DOHH2 (cell line): ENCODE measurements around the gene TTC27.

ENCODE experiments used
- H3F3A ChIP-seq: fragments of 200-600 bp; sonication (generic), shearing (Covaris generic); 2 replicates; pipeline ENCODE4 v1.6.0; 2016; ENCODE audit warnings: antibody characterized with exemption, mild to moderate bottlenecking; ENCODE audit not compliant: control insufficient read depth, insufficient read depth
- H3K27ac ChIP-seq: fragments of 200-600 bp; sonication (generic); 2 replicates; pipeline ENCODE4 v1.5.1; 2014; ENCODE audit warnings: low read depth, mild to moderate bottlenecking, low read length, moderate library complexity
- H3K27me3 ChIP-seq: fragments of 200-600 bp; sonication (generic); 2 replicates; pipeline ENCODE4 v1.6.1; 2014; ENCODE audit warnings: mild to moderate bottlenecking, low read length, mixed read lengths; ENCODE audit not compliant: control insufficient read depth
- H3K36me3 ChIP-seq: fragments of 200-600 bp; sonication (generic); 2 replicates; pipeline ENCODE4 v1.6.1; 2014; ENCODE audit warnings: mild to moderate bottlenecking, low read length, moderate library complexity, mixed read lengths; ENCODE audit not compliant: control insufficient read depth
- H3K4me1 ChIP-seq: fragments of 200-600 bp; sonication (generic); 2 replicates; pipeline ENCODE4 v1.6.1; 2014; ENCODE audit warnings: mild to moderate bottlenecking, low read length, mixed read lengths; ENCODE audit not compliant: control insufficient read depth
- H3K4me2 ChIP-seq: fragments of 200-600 bp; sonication (generic); 2 replicates; pipeline ENCODE4 v1.6.0; 2014; ENCODE audit warnings: mild to moderate bottlenecking, low read length, moderate library complexity
- H3K4me3 ChIP-seq: fragments of 200-600 bp; sonication (generic); 2 replicates; pipeline ENCODE4 v1.5.1; 2014; ENCODE audit warnings: mild to moderate bottlenecking, low read length, mixed read lengths
- H3K79me2 ChIP-seq: fragments of 200-600 bp; sonication (generic); 2 replicates; pipeline ENCODE4 v1.6.1; 2014; ENCODE audit warnings: mild to moderate bottlenecking, low read length, mixed read lengths; ENCODE audit not compliant: control insufficient read depth
- H3K9me2 ChIP-seq: fragments of 200-600 bp; sonication (generic); replicated peaks from 2 replicates; pipeline ENCODE4 v1.6.1; 2014; ENCODE audit warnings: mild to moderate bottlenecking, low read length, mixed read lengths; ENCODE audit not compliant: control insufficient read depth
- H3K9me3 ChIP-seq: fragments of 200-600 bp; sonication (generic); 2 replicates; pipeline ENCODE4 v1.6.1; 2014; ENCODE audit warnings: antibody characterized with exemption, low read length, mixed read lengths; ENCODE audit not compliant: control insufficient read depth, insufficient read depth
- H4K20me1 ChIP-seq: fragments of 200-600 bp; sonication (generic); 2 replicates; pipeline ENCODE4 v1.6.0; 2014; ENCODE audit warnings: low read depth, mild to moderate bottlenecking, antibody characterized with exemption, low read length, moderate library complexity; ENCODE audit not compliant: control insufficient read depth, insufficient read depth
- CTCF ChIP-seq: fragments of 200-600 bp; sonication (generic); IDR thresholded peaks from one replicate; pipeline ENCODE4 v1.5.1; 2014; ENCODE audit warnings: antibody characterized with exemption, mild to moderate bottlenecking, low read depth, low read length; ENCODE audit not compliant: poor library complexity, severe bottlenecking
- EZH2phosphoT487 ChIP-seq: fragments of 200-600 bp; sonication (generic); IDR thresholded peaks from 2 replicates; pipeline ENCODE4 v1.6.1; 2017; ENCODE audit warnings: borderline replicate concordance, mild to moderate bottlenecking, antibody characterized with exemption, low read length, moderate library complexity, mixed read lengths

Gene TTC27

DNA sequence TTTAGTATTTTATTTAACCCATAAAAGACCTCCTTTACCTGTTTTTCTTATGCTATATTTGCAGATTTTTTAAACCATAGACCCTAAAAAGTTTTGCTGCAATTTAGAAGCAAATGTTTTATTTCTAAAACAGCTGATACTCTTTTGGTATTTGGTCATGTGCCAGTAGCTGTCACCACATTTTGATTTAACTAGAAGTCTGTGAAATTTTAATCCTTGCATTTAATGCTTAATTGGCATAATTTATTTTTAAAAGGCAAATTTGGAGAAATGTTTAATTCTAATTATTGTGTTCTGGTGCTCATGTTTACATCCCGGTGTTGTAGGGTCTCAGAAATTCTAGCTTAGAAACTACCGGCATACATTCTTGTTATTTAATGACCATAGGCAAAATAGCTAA is 111.8 kb downstream of the TTC27 start:
- Histone ChIP-seq H3K9me3 (no peaks in the 10 kb centered on the region), H3K36me3 (peaks cover 19% of the 10 kb centered on the region), H3F3A (no peaks in the 10 kb centered on the region), H3K9me2 (no peaks in the 10 kb centered on the region), H3K79me2 (no peaks in the 10 kb centered on the region), H3K27ac (no peak overlapping the region), H3K4me3 (no peak overlapping the region), H3K4me1 (no peaks in the 10 kb centered on the region), H4K20me1 (no peaks in the 10 kb centered on the region), H3K4me2 (no peak overlapping the region), H3K27me3 (no peaks in the 10 kb centered on the region)
- TF ChIP-seq CTCF (no peak), EZH2phosphoT487 (no peak)

- H3K36me3 ChIP-seq = peaks cover 15% of the 10 kb centered on the region
- no peaks in the 10 kb centered on the region for H3F3A ChIP-seq
- no peaks in the 10 kb centered on the region for H3K9me3 ChIP-seq
- no peak overlapping the region for H3K4me2 ChIP-seq
- H3K27ac ChIP-seq = no peak overlapping the region
- no peaks in the 10 kb centered on the region for H3K4me1 ChIP-seq
- no peaks in the 10 kb centered on the region for H3K9me2 ChIP-seq
- no peaks in the 10 kb centered on the region for H4K20me1 ChIP-seq
- no peaks in the 10 kb centered on the region for H3K79me2 ChIP-seq
- no peak for TF ChIP-seq EZH2phosphoT487
- H3K4me3 ChIP-seq = no peak overlapping the region
- H3K27me3 ChIP-seq = no peaks in the 10 kb centered on the region
Measured at GRCh38 chr2:32741575-32741974, 113.7 kb downstream of the TTC27 start.

- no peaks in the 10 kb centered on the region for H3K27me3 ChIP-seq
- H4K20me1 ChIP-seq = no peaks in the 10 kb centered on the region
- H3K36me3 ChIP-seq = peaks cover 8% of the 10 kb centered on the region
- no peaks in the 10 kb centered on the region for H3K9me2 ChIP-seq
- no peaks in the 10 kb centered on the region for H3K4me1 ChIP-seq
- H3K27ac ChIP-seq = no peak overlapping the region
- H3K4me3 ChIP-seq = no peak overlapping the region
- no peaks in the 10 kb centered on the region for H3K79me2 ChIP-seq
- H3K9me3 ChIP-seq = no peaks in the 10 kb centered on the region
- no peaks in the 10 kb centered on the region for H3F3A ChIP-seq
- TF ChIP-seq EZH2phosphoT487 (no peak), CTCF (no peak)
- no peak overlapping the region for H3K4me2 ChIP-seq
Measured at GRCh38 chr2:32742376-32742775, 114.5 kb downstream of the TTC27 start.

DNA sequence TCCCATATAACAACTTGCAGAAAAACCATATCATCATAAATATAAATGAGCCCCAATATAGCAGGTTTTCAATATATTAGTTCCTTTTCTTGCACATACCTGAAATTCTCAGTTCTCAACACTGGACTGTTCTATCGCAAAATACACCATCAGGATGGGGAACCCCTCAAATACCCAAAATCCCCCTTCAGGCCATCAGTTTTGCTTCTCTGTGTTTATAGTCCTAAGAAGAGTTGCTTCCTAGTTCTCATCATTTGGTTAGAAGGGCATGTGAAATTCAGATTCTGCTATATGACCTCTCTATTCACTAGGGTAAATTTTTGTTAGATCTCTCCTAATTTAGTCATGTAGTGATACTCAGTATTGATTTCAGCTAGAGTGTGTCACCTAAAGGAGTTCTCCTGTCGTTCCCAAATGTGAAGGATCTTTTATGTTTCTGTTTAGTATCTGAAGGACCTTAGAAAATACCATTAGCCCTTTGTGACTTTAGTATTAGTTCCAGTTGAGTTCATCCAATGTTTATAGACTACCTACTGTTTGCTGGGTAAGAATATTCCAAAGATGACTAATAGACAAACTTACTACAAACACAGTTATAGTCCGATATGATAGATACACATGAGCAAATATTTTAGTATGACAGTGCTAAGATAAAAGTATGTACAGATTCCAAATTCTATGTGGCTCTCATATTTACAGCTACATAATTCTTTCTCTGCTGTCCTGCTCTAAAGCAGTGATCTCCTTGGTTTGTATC is 115.8 kb downstream of the TTC27 start:
- Histone ChIP-seq H4K20me1 (no peaks in the 10 kb centered on the region), H3K9me3 (no peaks in the 10 kb centered on the region), H3K4me3 (no peak overlapping the region), H3F3A (no peaks in the 10 kb centered on the region), H3K36me3 (peaks cover 8% of the 10 kb centered on the region; the same call in 1 of the 2 replicates), H3K79me2 (no peaks in the 10 kb centered on the region), H3K4me1 (no peaks in the 10 kb centered on the region), H3K9me2 (no peaks in the 10 kb centered on the region), H3K27ac (no peak overlapping the region), H3K27me3 (no peaks in the 10 kb centered on the region), H3K4me2 (no peak overlapping the region)
- TF ChIP-seq CTCF = no peak
- no peak for TF ChIP-seq EZH2phosphoT487
